Mesenchymal stem cell (in vitro differentiated cells and primary cell): ENCODE measurements around the gene TLCD5.

ENCODE experiments used
- DNase-seq: peaks from one replicate; pipeline ENCODE4 v3.0.0-alpha.2; 2013
- H2AFZ ChIP-seq: one replicate; pipeline ENCODE4 v1.6.1; 2013; ENCODE audit warnings: low read depth, mild to moderate bottlenecking, control low read depth, inconsistent platforms, low read length, moderate library complexity
- H2AK5ac ChIP-seq: 2 replicates; pipeline ENCODE4 v1.6.1; 2013; ENCODE audit warnings: low read length, moderate library complexity, mild to moderate bottlenecking, inconsistent platforms; ENCODE audit not compliant: severe bottlenecking
- H2BK120ac ChIP-seq: one replicate; pipeline ENCODE4 v1.6.1; 2013; ENCODE audit warnings: low read depth, mild to moderate bottlenecking, inconsistent platforms, low read length, moderate library complexity
- H2BK12ac ChIP-seq, 2 experiments: one replicate each; pipeline ENCODE4 v1.6.1; 2013; ENCODE audit warnings: inconsistent platforms in 2 of 2, low read length in 2 of 2, mild to moderate bottlenecking in 2 of 2, moderate library complexity in 2 of 2, control low read depth in 1 of 2
- H2BK15ac ChIP-seq: one replicate; pipeline ENCODE4 v1.6.1; 2013; ENCODE audit warnings: mild to moderate bottlenecking, low read depth, inconsistent platforms; ENCODE audit not compliant: poor library complexity, severe bottlenecking
- H2BK5ac ChIP-seq: 2 replicates; pipeline ENCODE4 v1.6.1; 2013; ENCODE audit warnings: low read depth, mild to moderate bottlenecking, low read length, control low read depth, inconsistent platforms; ENCODE audit not compliant: poor library complexity, severe bottlenecking
- H3K14ac ChIP-seq, 2 experiments: one replicate each; pipeline ENCODE4 v1.6.1; 2013; ENCODE audit warnings: inconsistent platforms in 2 of 2, low read length in 2 of 2, control low read depth in 1 of 2, mild to moderate bottlenecking in 1 of 2, moderate library complexity in 1 of 2
- H3K18ac ChIP-seq, 2 experiments: one replicate each; pipeline ENCODE4 v1.6.1; 2013; ENCODE audit warnings: inconsistent platforms in 2 of 2, low read length in 2 of 2, control low read depth in 1 of 2, low read depth in 1 of 2, mild to moderate bottlenecking in 1 of 2
- H3K23ac ChIP-seq, 2 experiments: one replicate each; pipeline ENCODE4 v1.6.1; 2013; ENCODE audit warnings: inconsistent platforms in 2 of 2, low read length in 2 of 2, mild to moderate bottlenecking in 2 of 2, moderate library complexity in 2 of 2, control low read depth in 1 of 2
- H3K27ac ChIP-seq: 2 replicates; pipeline ENCODE4 v1.5.1; 2013; ENCODE audit warnings: mild to moderate bottlenecking, moderate library complexity, low read length, control low read depth, inconsistent platforms; ENCODE audit not compliant: poor library complexity, severe bottlenecking
- H3K27me3 ChIP-seq, 2 experiments: 2 replicates each; pipeline versions ENCODE4 v1.6.1 to v1.7.0; 2013; ENCODE audit warnings: low read length in 2 of 2, mild to moderate bottlenecking in 2 of 2, moderate library complexity in 2 of 2, control low read depth in 1 of 2, inconsistent platforms in 1 of 2; ENCODE audit not compliant: control insufficient read depth in 1 of 2, insufficient read depth in 1 of 2
- H3K36me3 ChIP-seq, 2 experiments: 2 replicates each; pipeline versions ENCODE4 v1.6.1 to v1.7.0; 2013; ENCODE audit warnings: low read length in 2 of 2, control low read depth in 1 of 2, inconsistent platforms in 1 of 2, low read depth in 1 of 2, mild to moderate bottlenecking in 1 of 2; ENCODE audit not compliant: insufficient read depth in 2 of 2, control insufficient read depth in 1 of 2
- H3K4ac ChIP-seq, 2 experiments: one replicate each; pipeline ENCODE4 v1.6.1; 2013; ENCODE audit warnings: inconsistent platforms in 2 of 2, low read length in 2 of 2, mild to moderate bottlenecking in 2 of 2, moderate library complexity in 2 of 2, control low read depth in 1 of 2, low read depth in 1 of 2
- H3K4me1 ChIP-seq: 2 replicates; pipeline ENCODE4 v1.6.1; 2013; ENCODE audit warnings: low read depth, low read length, control low read depth; ENCODE audit not compliant: control insufficient read depth, insufficient read depth
- H3K4me2 ChIP-seq: 2 replicates; pipeline ENCODE4 v1.6.1; 2013; ENCODE audit warnings: low read length, mild to moderate bottlenecking, inconsistent platforms; ENCODE audit not compliant: poor library complexity, severe bottlenecking
- H3K4me3 ChIP-seq, 2 experiments: 2 replicates each; pipeline versions ENCODE4 v1.5.1 to v1.7.0; 2013; ENCODE audit warnings: low read length in 2 of 2, mild to moderate bottlenecking in 2 of 2, control low read depth in 1 of 2, low read depth in 1 of 2; ENCODE audit not compliant: insufficient read depth in 1 of 2
- H3K79me1 ChIP-seq: replicated peaks from 2 replicates; pipeline ENCODE4 v1.6.1; 2013; ENCODE audit warnings: mild to moderate bottlenecking, control low read depth, low read length, inconsistent platforms; ENCODE audit not compliant: poor library complexity, severe bottlenecking
- H3K9ac ChIP-seq: 2 replicates; pipeline ENCODE4 v1.7.0; 2013; ENCODE audit warnings: mild to moderate bottlenecking, low read length, moderate library complexity
- H3K9me3 ChIP-seq: 2 replicates; pipeline ENCODE4 v1.7.0; 2013; ENCODE audit warnings: mild to moderate bottlenecking, low read length; ENCODE audit not compliant: control insufficient read depth
- H4K8ac ChIP-seq: one replicate; pipeline ENCODE4 v1.6.1; 2013; ENCODE audit warnings: inconsistent platforms, mild to moderate bottlenecking, low read length, moderate library complexity
- H4K91ac ChIP-seq: one replicate; pipeline ENCODE4 v1.6.1; 2013; ENCODE audit warnings: mild to moderate bottlenecking, low read length, inconsistent platforms
- WGBS: methylation state at CpG from one replicate; pipeline ENCODE4 v1.1.7; 2013; ENCODE audit warnings: mixed read lengths; 5-methylcytosine and 5-hydroxymethylcytosine counted together

TLCD5 gene

GRCh38 chr11:120375076-120375475 lies 50.0 kb downstream of the TLCD5 start:
- Histone ChIP-seq H3K4me1 (no peaks in the 10 kb centered on the region), H3K79me1 (no peaks in the 10 kb centered on the region), H4K91ac (no peak overlapping the region), H3K14ac (no peak overlapping the region), H3K27ac (peak overlapping the region; percentile 73), H2BK15ac (no peak overlapping the region), H3K18ac (no peak overlapping the region), H2BK120ac (no peak overlapping the region), H2BK12ac (no peak overlapping the region), H3K4me2 (no peak overlapping the region), H3K36me3 (no peaks in the 10 kb centered on the region), H2AK5ac (no peak overlapping the region), H4K8ac (no peak overlapping the region), H3K4me3 (no peak overlapping the region), H2BK5ac (no peak overlapping the region), H2AFZ (no peak overlapping the region), H3K9me3 (peaks cover 4% of the 10 kb centered on the region), H3K4ac (no peak overlapping the region), H3K27me3 (no peaks in the 10 kb centered on the region), H3K23ac (no peak overlapping the region), H3K9ac (no peak overlapping the region)
- no CpG with 5 or more reads among the region's 3 CpGs for WGBS
- DNase-seq, result no peak

- Histone ChIP-seq H3K27me3 (no peaks in the 10 kb centered on the region), H4K91ac (no peak overlapping the region), H4K8ac (no peak overlapping the region), H2AFZ (no peak overlapping the region), H2BK12ac (no peak overlapping the region), H3K9ac (no peak overlapping the region), H3K79me1 (no peaks in the 10 kb centered on the region), H3K23ac (no peak overlapping the region), H2BK5ac (no peak overlapping the region), H3K4ac (no peak overlapping the region), H2BK120ac (no peak overlapping the region), H3K36me3 (no peaks in the 10 kb centered on the region), H3K4me1 (peaks cover 2% of the 10 kb centered on the region), H3K27ac (no peak overlapping the region), H3K14ac (no peak overlapping the region), H2BK15ac (no peak overlapping the region), H3K18ac (no peak overlapping the region), H3K9me3 (peaks cover 4% of the 10 kb centered on the region), H3K4me3 (no peak overlapping the region), H2AK5ac (no peak overlapping the region), H3K4me2 (no peak overlapping the region)
- peak; percentile 35 for DNase-seq
- WGBS, result 67% methylated on average over 1 of the region's 6 CpGs
These were observed 51.6 kb downstream of the TLCD5 start for GRCh38 chr11:120376547-120377182.

- Histone ChIP-seq H4K91ac (no peak overlapping the region), H3K14ac (no peak overlapping the region), H3K9me3 (peaks cover 4% of the 10 kb centered on the region), H2BK12ac (no peak overlapping the region), H3K4me1 (peaks cover 2% of the 10 kb centered on the region), H3K9ac (no peak overlapping the region), H3K4me2 (no peak overlapping the region), H3K79me1 (no peaks in the 10 kb centered on the region), H2BK15ac (no peak overlapping the region), H2AK5ac (no peak overlapping the region), H4K8ac (no peak overlapping the region), H2BK120ac (no peak overlapping the region), H3K4ac (no peak overlapping the region), H2AFZ (no peak overlapping the region), H3K4me3 (no peak overlapping the region), H2BK5ac (no peak overlapping the region), H3K23ac (no peak overlapping the region), H3K27ac (no peak overlapping the region), H3K36me3 (no peaks in the 10 kb centered on the region), H3K27me3 (no peaks in the 10 kb centered on the region), H3K18ac (no peak overlapping the region)
- no peak for DNase-seq
- whole genome bisulfite sequencing, result 50% methylated on average over 2 of the region's 3 CpGs
These were observed 53.4 kb downstream of the TLCD5 start for GRCh38 chr11:120378474-120378873.

GRCh38 chr11:120381401-120381800 lies 56.3 kb downstream of the TLCD5 start:
- DNase-seq, result no peak
- Histone ChIP-seq H3K27ac (no peak overlapping the region), H2BK120ac (no peak overlapping the region), H4K91ac (no peak overlapping the region), H2BK5ac (no peak overlapping the region), H3K4me1 (peaks cover 2% of the 10 kb centered on the region), H3K36me3 (no peaks in the 10 kb centered on the region), H3K9me3 (peaks cover 4% of the 10 kb centered on the region), H2AK5ac (peak overlapping the region; percentile 85), H3K4me2 (no peak overlapping the region), H3K79me1 (no peaks in the 10 kb centered on the region), H2BK15ac (no peak overlapping the region), H2AFZ (no peak overlapping the region), H3K23ac (no peak overlapping the region), H3K9ac (no peak overlapping the region), H4K8ac (no peak overlapping the region), H2BK12ac (no peak overlapping the region), H3K4ac (no peak overlapping the region), H3K18ac (peak overlapping the region in 1 of 2 experiments; percentile 21), H3K27me3 (no peaks in the 10 kb centered on the region), H3K14ac (peak overlapping the region in 1 of 2 experiments; percentile 48), H3K4me3 (no peak overlapping the region)
- WGBS, result 78% methylated on average over 5 of the region's 7 CpGs
